Skeletal muscle satellite cell (primary cell): ENCODE results near the gene PCSK6.

Experiments used
- H3K27me3 ChIP-seq: 2 replicates; pipeline ENCODE4 v1.7.0; 2013; ENCODE audit warnings: low read length; ENCODE audit not compliant: control insufficient read depth, insufficient read depth
- H3K36me3 ChIP-seq: 2 replicates; pipeline ENCODE4 v1.7.0; 2013; ENCODE audit warnings: mild to moderate bottlenecking, control low read depth, low read length; ENCODE audit not compliant: insufficient read depth
- H3K4me1 ChIP-seq: 2 replicates; pipeline ENCODE4 v1.7.0; 2013; ENCODE audit warnings: low read length; ENCODE audit not compliant: control insufficient read depth, insufficient read depth
- H3K4me2 ChIP-seq: 2 replicates; pipeline ENCODE4 v1.7.0; 2013; ENCODE audit warnings: mild to moderate bottlenecking, low read length
- H3K4me3 ChIP-seq: 2 replicates; pipeline ENCODE4 v1.7.0; 2013; ENCODE audit warnings: low read length
- H3K9ac ChIP-seq: 2 replicates; pipeline ENCODE4 v1.7.0; 2013; ENCODE audit warnings: mild to moderate bottlenecking, low read depth, low read length, moderate library complexity
- H3K9me3 ChIP-seq: replicated peaks from 2 replicates; pipeline ENCODE4 v1.7.0; 2013; ENCODE audit warnings: mild to moderate bottlenecking, control low read depth, low read length

Gene PCSK6

DNA sequence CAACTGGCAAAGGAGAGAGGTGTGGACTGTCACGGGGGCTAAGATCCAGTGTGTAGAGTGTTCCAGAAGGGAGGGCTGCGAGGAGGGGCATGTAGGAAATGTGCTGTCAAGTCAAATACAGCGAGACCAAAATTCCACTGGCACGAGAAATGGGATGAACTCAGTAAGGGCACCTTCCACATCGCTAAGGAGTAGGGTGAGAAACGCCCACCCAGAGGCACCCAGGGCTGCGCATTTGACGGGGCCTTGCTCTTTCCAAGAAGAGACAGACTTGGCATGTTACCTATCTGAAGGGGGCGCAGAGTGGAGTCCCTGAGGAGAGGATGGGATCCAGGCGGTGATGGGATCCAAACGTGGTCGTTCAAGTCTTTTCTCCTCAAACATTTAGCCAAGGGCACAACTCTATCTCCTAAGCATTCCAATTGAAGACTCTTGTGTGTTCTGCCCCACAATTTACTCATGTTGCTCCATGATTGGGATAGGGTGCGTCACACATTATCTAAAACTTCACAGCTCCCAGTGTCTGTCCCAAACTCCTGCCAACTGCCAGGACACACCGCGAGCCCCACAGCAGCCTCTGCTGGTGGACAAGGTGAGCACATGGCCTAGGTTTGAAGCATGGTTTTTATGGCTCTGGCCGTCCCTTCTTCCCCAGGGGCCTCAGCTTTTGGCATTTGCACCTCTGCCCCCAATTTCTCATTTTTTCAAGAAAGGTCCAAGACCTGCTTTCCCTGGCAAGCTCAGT is 219.9 kb downstream of the PCSK6 start:
- Histone ChIP-seq H3K27me3 (no peaks in the 10 kb centered on the region), H3K9me3 (no peaks in the 10 kb centered on the region), H3K36me3 (peaks cover 60% of the 10 kb centered on the region), H3K4me2 (no peak overlapping the region), H3K9ac (no peak overlapping the region), H3K4me3 (no peak overlapping the region), H3K4me1 (peaks cover 32% of the 10 kb centered on the region)

DNA sequence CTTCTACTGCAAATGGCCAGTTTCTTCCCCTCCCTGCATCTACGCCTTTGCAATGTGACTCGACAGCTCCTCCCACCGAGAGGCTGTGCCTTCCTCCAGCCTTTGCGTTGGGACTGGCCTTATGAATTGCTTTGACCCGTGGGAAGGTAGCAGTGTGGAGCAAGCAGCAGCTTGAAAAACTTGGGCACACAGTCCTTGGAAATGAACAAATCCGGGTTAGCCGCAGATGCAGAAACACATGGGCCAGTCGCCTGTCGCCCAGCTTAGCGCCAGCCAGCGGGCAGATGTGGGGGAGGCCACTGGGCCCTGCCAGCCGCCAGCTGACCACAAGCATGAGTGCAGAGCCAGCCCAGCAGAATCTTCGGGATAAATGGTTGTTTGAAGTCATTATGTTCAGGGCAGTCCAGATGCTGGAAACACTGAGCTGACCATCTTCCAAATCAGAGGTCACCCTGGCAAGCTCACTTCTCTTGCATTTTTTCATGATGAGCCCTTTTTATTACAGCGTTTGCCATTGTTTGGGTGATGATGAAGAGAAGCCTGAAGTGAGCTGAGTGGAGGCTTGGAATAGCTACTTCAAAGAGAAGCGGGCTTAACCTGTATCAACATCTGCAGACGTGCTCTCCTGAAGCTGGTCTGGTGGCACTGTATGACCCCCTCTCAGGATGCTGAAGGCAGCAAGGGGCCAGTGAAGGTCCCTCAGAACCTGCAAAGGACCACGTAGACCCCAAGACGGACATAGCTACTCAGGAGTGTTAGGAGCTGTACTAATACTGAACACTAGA is 222.0 kb downstream of the PCSK6 start:
- Histone ChIP-seq H3K9ac (peak overlapping the region; percentile 63), H3K36me3 (peaks cover 38% of the 10 kb centered on the region), H3K4me2 (peak overlapping the region; percentile 71), H3K4me1 (peaks cover 32% of the 10 kb centered on the region), H3K4me3 (peak overlapping the region; percentile 11), H3K27me3 (no peaks in the 10 kb centered on the region), H3K9me3 (no peaks in the 10 kb centered on the region)

DNA sequence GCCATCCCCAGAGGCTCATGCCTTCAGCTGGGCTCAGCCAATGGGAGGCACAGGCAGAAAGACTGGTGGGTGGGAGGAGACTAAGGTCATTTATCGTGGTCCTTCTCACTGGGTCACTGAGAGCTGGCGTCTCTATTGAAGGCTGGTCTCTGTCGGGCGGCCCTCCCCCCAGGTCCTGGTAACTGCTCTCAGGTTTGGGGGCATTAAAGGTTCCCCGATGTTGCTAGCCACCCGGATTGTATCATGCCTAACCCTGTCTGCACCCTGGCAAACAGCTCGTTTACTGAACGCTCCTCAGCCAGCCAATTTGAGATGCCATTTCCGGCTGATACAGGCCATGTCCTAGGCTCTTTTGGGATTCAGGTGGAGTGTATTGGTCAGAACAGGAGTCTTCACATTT is 222.7 kb downstream of the PCSK6 start:
- H3K4me1 ChIP-seq = peaks cover 32% of the 10 kb centered on the region
- H3K9ac ChIP-seq = peak overlapping the region; percentile 63
- no peaks in the 10 kb centered on the region for H3K9me3 ChIP-seq
- peak overlapping the region; percentile 36 for H3K4me3 ChIP-seq
- H3K36me3 ChIP-seq = peaks cover 31% of the 10 kb centered on the region
- peaks cover 4% of the 10 kb centered on the region for H3K27me3 ChIP-seq
- H3K4me2 ChIP-seq = peak overlapping the region; percentile 71

DNA sequence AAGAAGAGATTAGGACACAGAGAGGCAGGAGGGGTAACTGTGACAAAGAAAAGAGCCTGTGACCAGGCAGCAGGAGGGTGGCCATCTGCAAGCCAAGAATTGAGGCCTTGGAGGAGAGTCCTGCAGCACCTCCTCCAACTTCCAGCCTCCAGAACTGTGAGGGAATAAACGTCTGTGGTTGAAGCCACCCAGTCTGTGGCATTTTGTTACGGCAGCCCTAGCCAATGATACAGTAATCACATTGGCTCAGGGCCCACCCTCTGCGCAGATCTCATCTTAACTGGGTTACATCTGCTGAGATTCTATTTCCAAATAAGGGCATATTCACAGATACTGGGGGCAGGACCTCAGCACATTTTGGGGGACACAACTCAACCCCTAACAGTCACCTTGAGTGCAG is 223.5 kb downstream of the PCSK6 start:
- Histone ChIP-seq H3K9me3 (no peaks in the 10 kb centered on the region), H3K4me3 (no peak overlapping the region), H3K9ac (no peak overlapping the region), H3K36me3 (peaks cover 24% of the 10 kb centered on the region), H3K4me2 (no peak overlapping the region), H3K27me3 (peaks cover 6% of the 10 kb centered on the region), H3K4me1 (peaks cover 32% of the 10 kb centered on the region)

DNA sequence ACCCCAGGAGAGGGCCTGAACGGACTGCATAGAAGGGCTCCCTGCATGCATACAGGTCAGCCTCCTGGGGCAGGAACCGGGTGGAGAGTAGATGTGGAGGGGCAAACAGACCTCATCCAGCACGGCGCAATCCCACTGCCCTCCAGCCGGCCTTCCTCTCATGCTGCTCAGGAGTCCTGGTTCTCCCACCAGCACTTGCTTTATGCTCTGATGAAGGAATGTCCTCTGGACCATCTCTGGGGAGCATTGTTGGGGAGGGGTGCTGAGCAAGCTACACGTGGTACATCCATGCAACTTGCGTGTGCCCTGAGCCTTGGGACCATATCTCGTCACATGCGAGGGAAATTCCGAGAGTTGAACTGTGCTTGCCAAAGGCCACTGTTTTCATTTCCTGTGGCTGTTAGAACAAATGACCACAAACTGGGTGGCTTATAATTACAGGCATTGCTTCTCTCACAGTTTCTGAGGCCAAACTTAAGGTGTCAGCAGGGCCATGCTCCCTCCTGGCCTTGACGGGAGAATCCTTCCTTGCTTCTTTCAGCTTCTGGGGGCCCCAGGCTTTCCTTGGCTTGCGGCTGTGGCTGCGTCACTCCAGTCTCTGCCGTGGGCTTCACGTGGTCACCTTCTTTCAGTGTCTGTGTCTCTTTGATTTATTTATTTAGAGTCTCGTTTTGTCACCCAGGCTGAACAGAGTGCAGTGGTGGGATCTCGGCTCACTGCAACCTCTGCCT is 224.4 kb downstream of the PCSK6 start:
- Histone ChIP-seq H3K4me3 (no peak overlapping the region), H3K9ac (no peak overlapping the region), H3K4me2 (no peak overlapping the region)

DNA sequence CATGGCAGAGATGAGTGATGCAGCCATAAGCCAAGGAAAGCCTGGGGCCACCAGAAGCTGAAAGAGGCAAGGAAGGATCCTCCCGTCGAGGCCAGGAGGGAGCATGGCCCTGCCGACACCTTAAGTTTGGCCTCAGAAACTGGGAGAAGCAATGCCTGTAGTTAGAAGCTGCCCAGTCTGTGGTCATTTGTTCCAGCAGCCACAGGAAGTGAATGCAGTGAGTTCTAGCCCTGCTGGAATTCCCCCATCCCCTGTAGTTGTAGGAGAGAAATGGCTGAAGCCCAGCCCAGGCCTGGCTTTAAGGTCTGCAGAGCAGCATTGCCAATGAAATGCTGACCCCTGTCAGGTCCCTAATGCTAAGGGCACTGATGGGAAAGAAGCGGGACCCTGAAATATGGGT is 225.5 kb downstream of the PCSK6 start:
- peaks cover 4% of the 10 kb centered on the region for H3K36me3 ChIP-seq
- H3K4me1 ChIP-seq = peaks cover 32% of the 10 kb centered on the region
- no peaks in the 10 kb centered on the region for H3K9me3 ChIP-seq
- H3K4me3 ChIP-seq = no peak overlapping the region
- peaks cover 6% of the 10 kb centered on the region for H3K27me3 ChIP-seq
- no peak overlapping the region for H3K9ac ChIP-seq
- no peak overlapping the region for H3K4me2 ChIP-seq

More for the DNA sequence above, 224.4 kb downstream of the PCSK6 start:
- peaks cover 6% of the 10 kb centered on the region for H3K27me3 ChIP-seq
- H3K9me3 ChIP-seq = no peaks in the 10 kb centered on the region
- H3K4me1 ChIP-seq = peaks cover 32% of the 10 kb centered on the region
- peaks cover 14% of the 10 kb centered on the region for H3K36me3 ChIP-seq

DNA sequence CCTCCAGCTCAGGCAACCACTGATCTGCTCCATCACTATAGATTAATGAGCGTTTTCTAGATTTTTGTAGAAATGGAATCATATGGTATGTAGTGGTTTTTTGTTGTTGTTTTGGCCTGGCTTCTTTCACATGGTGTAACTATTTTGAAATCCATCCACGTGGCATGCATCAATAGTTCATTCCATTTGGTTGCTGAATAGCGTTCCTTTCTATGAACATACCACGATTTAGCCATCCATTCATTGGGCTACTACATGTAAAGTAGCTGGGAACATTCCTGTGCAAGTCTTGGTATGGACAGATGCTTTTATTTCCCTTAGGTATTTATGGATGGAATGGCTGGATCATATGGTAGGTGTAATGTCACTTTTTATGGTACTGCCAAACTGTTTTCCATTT is 227.0 kb downstream of the PCSK6 start:
- Histone ChIP-seq H3K27me3 (peaks cover 6% of the 10 kb centered on the region), H3K9me3 (no peaks in the 10 kb centered on the region), H3K4me3 (no peak overlapping the region), H3K4me1 (peaks cover 19% of the 10 kb centered on the region), H3K4me2 (no peak overlapping the region), H3K9ac (no peak overlapping the region), H3K36me3 (no peaks in the 10 kb centered on the region)

DNA sequence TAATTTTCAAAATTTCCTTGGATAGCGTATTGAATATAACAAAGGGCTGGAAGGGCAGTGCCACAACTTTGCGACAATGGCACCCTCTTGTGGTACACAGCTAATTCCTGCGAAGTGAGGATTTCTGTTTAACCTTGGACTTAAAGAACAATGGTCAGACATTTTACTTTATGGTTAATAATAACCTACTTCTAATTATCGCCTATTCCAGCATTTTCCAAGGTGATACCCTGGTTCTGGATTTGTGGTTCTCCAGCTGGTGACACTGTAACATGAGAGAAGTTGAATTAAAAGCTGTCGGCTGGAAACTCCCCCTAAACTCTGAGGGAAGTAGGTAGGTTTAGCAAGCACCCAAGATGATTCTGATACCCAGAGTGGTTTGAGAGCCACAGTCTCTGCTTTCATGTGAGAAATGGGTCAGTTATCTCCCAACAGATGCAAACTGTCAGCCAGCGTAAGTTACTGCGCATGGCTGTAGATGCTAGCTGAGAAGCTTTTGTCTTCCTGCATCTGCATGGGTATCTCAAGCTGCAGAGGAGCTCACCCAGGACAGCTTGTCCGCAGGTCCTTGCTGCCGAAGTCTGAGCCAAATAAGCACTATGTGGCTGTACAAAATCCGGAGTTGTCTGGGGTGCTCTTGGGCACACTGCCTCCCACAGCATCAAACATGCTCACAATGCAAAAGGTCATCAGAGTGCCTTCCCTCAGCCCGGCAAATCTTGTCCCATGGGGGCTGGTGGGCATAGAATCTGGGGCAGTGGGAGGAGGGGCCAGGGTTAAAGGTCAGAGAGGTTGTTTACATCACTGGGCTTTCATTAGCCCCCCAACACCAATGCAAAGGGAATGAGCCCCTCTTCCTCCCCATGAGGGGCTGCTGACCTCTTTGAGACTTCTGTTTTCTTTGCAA is 231.0 kb downstream of the PCSK6 start:
- no peaks in the 10 kb centered on the region for H3K4me1 ChIP-seq
- no peak overlapping the region for H3K4me2 ChIP-seq
- no peaks in the 10 kb centered on the region for H3K9me3 ChIP-seq
- no peak overlapping the region for H3K9ac ChIP-seq
- H3K27me3 ChIP-seq = peaks cover 6% of the 10 kb centered on the region
- no peaks in the 10 kb centered on the region for H3K36me3 ChIP-seq
- H3K4me3 ChIP-seq = no peak overlapping the region

DNA sequence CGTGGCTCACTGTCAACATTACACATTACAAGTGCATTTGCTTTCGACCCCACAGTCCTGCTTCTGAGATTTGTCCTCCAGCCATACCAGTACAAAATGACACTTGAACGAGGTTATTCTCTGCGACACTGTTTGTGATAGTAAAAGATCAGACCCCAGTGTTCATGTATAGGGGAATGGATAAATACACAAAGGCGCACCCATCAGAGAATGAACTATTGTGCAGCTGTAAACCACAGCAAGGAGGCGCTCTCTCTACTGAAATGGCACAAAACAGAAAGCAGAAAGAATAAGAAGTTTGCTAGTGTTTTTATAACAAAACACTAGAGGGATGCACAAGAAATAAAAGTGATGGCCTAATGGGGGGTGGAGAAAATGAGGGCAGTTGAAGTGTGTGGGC is 232.8 kb downstream of the PCSK6 start:
- H3K27me3 ChIP-seq = peaks cover 2% of the 10 kb centered on the region
- H3K4me2 ChIP-seq = no peak overlapping the region
- H3K36me3 ChIP-seq = no peaks in the 10 kb centered on the region
- H3K9ac ChIP-seq = no peak overlapping the region
- H3K4me1 ChIP-seq = peaks cover 6% of the 10 kb centered on the region
- H3K9me3 ChIP-seq = no peaks in the 10 kb centered on the region
- no peak overlapping the region for H3K4me3 ChIP-seq

DNA sequence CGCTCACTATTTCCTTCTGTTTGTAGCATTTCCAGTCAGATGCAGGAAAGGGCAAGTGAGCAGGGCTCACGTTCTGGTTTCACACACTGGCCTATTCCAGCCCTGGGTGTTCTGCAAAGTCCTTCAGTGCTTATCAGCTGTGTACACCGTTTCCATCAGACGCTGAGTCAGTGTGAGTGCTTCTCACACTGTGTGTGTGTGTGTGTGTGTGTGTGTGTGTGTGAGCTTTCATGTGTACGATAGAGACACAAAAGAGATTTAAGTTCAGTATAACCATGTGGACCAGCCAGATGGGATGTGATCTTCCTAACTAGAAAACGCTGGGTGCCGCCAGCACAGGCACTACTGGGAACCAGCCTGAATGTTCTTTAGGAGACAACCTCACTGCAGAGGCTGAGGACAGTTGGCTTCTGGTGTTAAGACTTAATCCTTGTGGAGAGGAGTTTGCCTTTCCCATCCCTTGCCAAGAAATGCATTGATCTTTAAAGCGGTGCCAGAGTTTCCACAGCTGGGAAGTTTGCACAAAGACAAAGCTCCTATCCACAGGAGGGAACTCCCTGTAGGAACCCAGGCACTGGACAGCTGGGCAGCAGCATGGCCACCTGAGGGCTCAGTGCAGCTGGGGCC is 233.8 kb downstream of the PCSK6 start:
- Histone ChIP-seq H3K36me3 (no peaks in the 10 kb centered on the region), H3K9ac (no peak overlapping the region), H3K4me1 (peaks cover 6% of the 10 kb centered on the region)

More for the DNA sequence above, 233.8 kb downstream of the PCSK6 start:
- Histone ChIP-seq H3K4me3 (no peak overlapping the region), H3K4me2 (no peak overlapping the region), H3K9me3 (no peaks in the 10 kb centered on the region), H3K27me3 (no peaks in the 10 kb centered on the region)
